Stomach smooth muscle (tissue), 2 donors: ENCODE data around the gene CFAP299.

Experiments used
- H3K27ac ChIP-seq: one replicate; pipeline ENCODE4 v1.7.0; 2013; ENCODE audit warnings: mild to moderate bottlenecking, low read length, inconsistent platforms
- H3K27me3 ChIP-seq, 2 donors: one replicate each; pipeline ENCODE4 v1.7.0; 2013; ENCODE audit warnings: low read length in 2 of 2; ENCODE audit not compliant: insufficient read depth in 2 of 2, control insufficient read depth in 1 of 2
- H3K36me3 ChIP-seq, 2 donors: one replicate each; pipeline ENCODE4 v1.7.0; 2013; ENCODE audit warnings: low read length in 2 of 2; ENCODE audit not compliant: control insufficient read depth in 2 of 2, insufficient read depth in 2 of 2
- H3K4me1 ChIP-seq: one replicate; pipeline ENCODE4 v1.7.0; 2013; ENCODE audit warnings: low read length; ENCODE audit not compliant: control insufficient read depth, insufficient read depth
- H3K4me3 ChIP-seq, 2 donors: one replicate each; pipeline ENCODE4 v1.7.0; 2013; ENCODE audit warnings: low read length in 2 of 2
- H3K9ac ChIP-seq, 2 donors: one replicate each; pipeline ENCODE4 v1.7.0; 2013; ENCODE audit warnings: low read length in 2 of 2, mild to moderate bottlenecking in 1 of 2
- H3K9me3 ChIP-seq, 2 donors: one replicate each; pipeline ENCODE4 v1.7.0; 2013; ENCODE audit warnings: low read length in 2 of 2; ENCODE audit not compliant: control insufficient read depth in 2 of 2
- donor health status: healthy.
- donor health status: Pancreatic carcinoma.

Gene CFAP299

GRCh38 chr4:80362578-80363181 lies 27.1 kb downstream of the CFAP299 start:
- no peak overlapping the region for H3K27ac ChIP-seq
- H3K4me3 ChIP-seq = no peak overlapping the region
- peaks cover 0 to 2% of the 10 kb centered on the region in 2 donors for H3K9me3 ChIP-seq
- no peaks in the 10 kb centered on the region for H3K27me3 ChIP-seq
- no peaks in the 10 kb centered on the region for H3K36me3 ChIP-seq
- H3K4me1 ChIP-seq = no peaks in the 10 kb centered on the region
- H3K9ac ChIP-seq = no peak overlapping the region

GRCh38 chr4:80365928-80366327 lies 30.4 kb downstream of the CFAP299 start:
- no peaks in the 10 kb centered on the region for H3K36me3 ChIP-seq
- H3K9me3 ChIP-seq = peaks cover 0 to 2% of the 10 kb centered on the region in 2 donors
- H3K9ac ChIP-seq = no peak overlapping the region
- H3K4me1 ChIP-seq = no peaks in the 10 kb centered on the region
- no peak overlapping the region for H3K4me3 ChIP-seq
- H3K27me3 ChIP-seq = no peaks in the 10 kb centered on the region
- no peak overlapping the region for H3K27ac ChIP-seq

- Histone ChIP-seq H3K4me1 (no peaks in the 10 kb centered on the region), H3K9me3 (peaks cover 2 to 3% of the 10 kb centered on the region in 2 donors), H3K27ac (no peak overlapping the region), H3K27me3 (no peaks in the 10 kb centered on the region), H3K36me3 (no peaks in the 10 kb centered on the region), H3K9ac (no peak overlapping the region), H3K4me3 (no peak overlapping the region)
These were observed 32.2 kb downstream of the CFAP299 start for GRCh38 chr4:80367737-80368136.

- Histone ChIP-seq H3K9me3 (peaks cover 0 to 3% of the 10 kb centered on the region in 2 donors), H3K27ac (no peak overlapping the region), H3K4me1 (no peaks in the 10 kb centered on the region), H3K9ac (no peak overlapping the region), H3K4me3 (no peak overlapping the region), H3K36me3 (no peaks in the 10 kb centered on the region), H3K27me3 (no peaks in the 10 kb centered on the region)
These were observed 35.1 kb downstream of the CFAP299 start for GRCh38 chr4:80370635-80371034.

- no peak overlapping the region for H3K9ac ChIP-seq
- no peaks in the 10 kb centered on the region for H3K4me1 ChIP-seq
- peaks cover 0 to 3% of the 10 kb centered on the region in 2 donors for H3K9me3 ChIP-seq
- no peak overlapping the region for H3K27ac ChIP-seq
- no peaks in the 10 kb centered on the region for H3K27me3 ChIP-seq
- no peaks in the 10 kb centered on the region for H3K36me3 ChIP-seq
- H3K4me3 ChIP-seq = no peak overlapping the region
These were observed 35.5 kb downstream of the CFAP299 start for GRCh38 chr4:80371046-80371445.

- no peaks in the 10 kb centered on the region for H3K27me3 ChIP-seq
- no peak overlapping the region for H3K27ac ChIP-seq
- H3K4me3 ChIP-seq = no peak overlapping the region
- H3K4me1 ChIP-seq = no peaks in the 10 kb centered on the region
- peaks cover 0 to 3% of the 10 kb centered on the region in 2 donors for H3K9me3 ChIP-seq
- H3K9ac ChIP-seq = no peak overlapping the region
- H3K36me3 ChIP-seq = no peaks in the 10 kb centered on the region
These were observed 38.6 kb downstream of the CFAP299 start for GRCh38 chr4:80374180-80374579.

- Histone ChIP-seq H3K36me3 (no peaks in the 10 kb centered on the region), H3K4me1 (no peaks in the 10 kb centered on the region), H3K27ac (no peak overlapping the region), H3K9ac (no peak overlapping the region), H3K4me3 (no peak overlapping the region), H3K9me3 (no peaks in the 10 kb centered on the region), H3K27me3 (no peaks in the 10 kb centered on the region)
These were observed 46.7 kb downstream of the CFAP299 start for GRCh38 chr4:80382090-80382832.

- Histone ChIP-seq H3K9ac (no peak overlapping the region), H3K4me1 (no peaks in the 10 kb centered on the region), H3K4me3 (no peak overlapping the region), H3K27ac (no peak overlapping the region), H3K36me3 (no peaks in the 10 kb centered on the region), H3K9me3 (no peaks in the 10 kb centered on the region), H3K27me3 (no peaks in the 10 kb centered on the region)
These were observed 50.1 kb downstream of the CFAP299 start for GRCh38 chr4:80385397-80386280.

- Histone ChIP-seq H3K9me3 (no peaks in the 10 kb centered on the region), H3K4me3 (no peak overlapping the region), H3K4me1 (no peaks in the 10 kb centered on the region), H3K36me3 (no peaks in the 10 kb centered on the region), H3K27ac (no peak overlapping the region), H3K9ac (no peak overlapping the region), H3K27me3 (no peaks in the 10 kb centered on the region)
These were observed 50.9 kb downstream of the CFAP299 start for GRCh38 chr4:80386281-80386886.

- Histone ChIP-seq H3K9ac (no peak overlapping the region), H3K27ac (no peak overlapping the region), H3K27me3 (no peaks in the 10 kb centered on the region), H3K4me1 (no peaks in the 10 kb centered on the region), H3K9me3 (no peaks in the 10 kb centered on the region), H3K36me3 (no peaks in the 10 kb centered on the region), H3K4me3 (no peak overlapping the region)
These were observed 52.1 kb downstream of the CFAP299 start for GRCh38 chr4:80387390-80388283.
